GM20431 (cell line): Measurements from ENCODE around the gene QKI.

ENCODE experiments used
- in situ Hi-C: fragments of 300-500 bp; cut with MseI, MboI; formaldehyde crosslinking; loops from one replicate; pipeline ENCODE4 v1.15.0; 2020; ENCODE audit warnings: low sequenced_read_pairs; ENCODE audit not compliant: unreplicated experiment

QKI gene

DNA sequence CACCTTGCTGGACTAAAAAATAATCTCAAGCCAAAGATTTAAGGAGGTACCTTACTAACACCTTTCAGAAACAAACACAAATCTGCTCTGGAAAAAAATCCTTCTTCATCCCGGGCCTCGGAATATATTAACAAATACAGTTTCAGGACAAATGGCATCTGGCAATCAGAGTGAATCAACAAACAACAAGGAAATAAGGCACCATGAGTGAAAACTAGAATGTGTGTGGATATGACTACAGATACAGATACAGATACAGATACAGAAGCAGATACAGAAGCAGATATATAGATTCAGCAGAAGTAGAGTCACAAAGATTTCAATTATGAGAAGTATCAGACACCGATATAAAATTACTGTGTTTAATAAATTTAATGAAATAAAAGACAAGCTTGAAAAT is 178.4 kb downstream of the QKI start:
- in situ Hi-C loops, result no loop called here

DNA sequence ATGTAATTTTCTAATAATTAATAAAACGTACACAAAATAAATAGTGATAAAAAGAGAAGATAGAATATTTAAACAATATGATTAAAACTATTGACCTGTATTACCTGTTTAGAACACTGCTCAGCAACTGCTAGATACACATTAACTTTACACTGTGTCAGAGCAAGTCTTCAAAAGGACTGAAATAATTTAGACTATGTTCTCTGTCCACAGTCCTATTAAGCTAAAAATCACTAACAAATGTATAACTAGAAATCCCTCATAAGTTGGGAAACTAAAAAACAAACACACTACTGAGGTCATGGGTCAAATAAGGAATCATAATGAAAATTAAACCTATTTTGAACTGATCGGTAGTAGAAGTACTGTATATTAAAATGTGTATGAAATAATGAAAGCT is 181.7 kb downstream of the QKI start:
- in situ Hi-C loops, result no loop called here

- in situ Hi-C loops, result no loop called here
Observed at GRCh38 chr6:163599136-163599535, 184.6 kb downstream of the QKI start.

DNA sequence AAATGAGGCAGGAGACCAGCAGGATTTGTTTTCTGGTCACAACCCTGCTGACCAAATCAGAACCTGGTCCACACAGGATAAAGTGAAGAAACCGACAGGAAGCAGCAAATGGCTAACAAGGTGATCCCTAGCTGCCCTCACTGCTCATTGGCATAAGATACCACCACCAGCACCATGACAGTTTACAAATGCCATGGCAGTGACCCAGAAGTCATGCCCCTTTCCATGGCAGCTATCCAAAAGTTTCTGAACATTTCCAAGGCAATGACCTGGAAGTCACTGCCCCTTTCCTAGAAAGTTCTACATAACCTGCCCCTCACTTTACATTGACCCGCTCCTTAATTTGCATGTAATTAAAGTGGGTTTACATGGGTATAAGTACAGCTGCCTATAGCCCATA is 185.2 kb downstream of the QKI start:
- in situ Hi-C loops, result no loop called here

- in situ Hi-C loops, result no loop called here
Observed at GRCh38 chr6:163600331-163600730, 185.8 kb downstream of the QKI start.

DNA sequence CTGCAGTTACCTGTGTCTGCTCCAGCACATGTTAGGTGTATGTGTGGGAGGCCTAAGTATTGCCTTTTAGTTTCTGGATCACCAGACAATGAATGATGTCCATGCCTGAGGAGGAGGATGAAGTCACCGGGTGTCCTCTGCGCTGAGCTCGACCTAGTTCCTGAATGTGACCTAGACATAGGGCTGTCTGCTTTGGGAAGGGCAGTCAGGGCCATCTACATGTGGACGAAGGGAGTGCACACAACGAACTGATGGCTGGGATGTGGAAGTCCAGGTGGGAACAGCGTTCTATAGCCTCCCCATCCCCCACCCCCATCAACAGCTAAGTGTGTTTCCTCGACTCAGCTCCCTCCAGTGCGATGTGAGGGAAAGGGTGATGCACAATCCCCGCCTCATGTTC is 186.3 kb downstream of the QKI start:
- in situ Hi-C loops, result no loop called here

GRCh38 chr6:163602851-163603250 is 188.3 kb downstream of the QKI start:
- in situ Hi-C loops, result no loop called here

GRCh38 chr6:163603395-163603794 is 188.9 kb downstream of the QKI start:
- in situ Hi-C loops, result no loop called here

DNA sequence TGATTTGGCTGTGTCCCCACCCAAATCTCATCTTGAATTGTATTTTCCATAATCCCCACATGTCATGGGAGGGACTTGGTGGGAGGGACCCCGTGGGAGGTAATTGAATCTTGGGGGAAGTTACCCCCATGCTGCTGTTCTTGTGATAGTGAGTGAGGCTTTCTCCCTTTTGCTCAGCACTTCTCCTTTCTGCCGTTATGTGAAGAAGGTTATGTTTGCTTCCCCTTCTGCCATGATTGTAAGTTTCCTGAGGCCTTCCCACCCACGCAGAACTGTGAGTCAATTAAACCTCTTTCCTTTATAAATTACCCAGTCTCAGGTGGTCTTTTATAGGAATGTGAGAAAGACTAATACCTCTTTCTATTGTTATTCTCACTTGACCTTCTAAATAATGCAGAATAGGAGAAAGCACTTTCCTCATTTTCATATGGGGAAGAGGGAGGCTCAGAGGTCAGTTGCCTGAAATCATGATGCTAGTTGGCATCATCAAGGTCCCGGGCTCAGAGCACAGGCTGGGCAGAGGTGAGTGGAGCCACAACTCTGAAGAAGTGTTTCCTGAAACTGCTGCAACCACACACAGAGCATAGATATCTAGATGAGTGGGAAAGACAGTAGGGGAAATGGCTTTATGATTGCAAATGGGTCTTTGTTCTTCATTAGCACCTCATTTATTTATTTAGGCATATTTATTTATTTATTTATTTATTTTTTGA is 191.0 kb downstream of the QKI start:
- in situ Hi-C loops, result no loop called here

DNA sequence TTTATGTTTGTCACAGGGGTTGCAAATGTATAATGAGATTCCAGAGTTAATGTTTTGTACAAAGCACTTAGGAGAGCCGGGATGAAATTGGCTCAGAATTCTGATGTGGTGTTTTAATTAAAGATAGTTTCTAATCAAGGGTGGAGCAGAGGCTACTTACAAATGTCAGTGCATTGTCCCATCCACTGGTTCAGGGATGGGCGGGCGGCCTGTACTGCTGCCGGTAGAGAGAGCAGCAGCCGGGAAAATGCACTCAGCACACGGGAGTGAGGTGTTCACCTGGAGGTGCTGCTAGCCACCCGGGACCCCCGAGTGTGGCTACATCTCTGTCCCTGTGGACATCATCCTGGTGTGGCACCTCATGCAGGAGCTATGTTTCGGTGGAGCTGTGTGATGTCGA is 193.3 kb downstream of the QKI start:
- in situ Hi-C loops, result no loop called here

- in situ Hi-C loops, result no loop called here
Observed at GRCh38 chr6:163608204-163608644, 193.7 kb downstream of the QKI start.

DNA sequence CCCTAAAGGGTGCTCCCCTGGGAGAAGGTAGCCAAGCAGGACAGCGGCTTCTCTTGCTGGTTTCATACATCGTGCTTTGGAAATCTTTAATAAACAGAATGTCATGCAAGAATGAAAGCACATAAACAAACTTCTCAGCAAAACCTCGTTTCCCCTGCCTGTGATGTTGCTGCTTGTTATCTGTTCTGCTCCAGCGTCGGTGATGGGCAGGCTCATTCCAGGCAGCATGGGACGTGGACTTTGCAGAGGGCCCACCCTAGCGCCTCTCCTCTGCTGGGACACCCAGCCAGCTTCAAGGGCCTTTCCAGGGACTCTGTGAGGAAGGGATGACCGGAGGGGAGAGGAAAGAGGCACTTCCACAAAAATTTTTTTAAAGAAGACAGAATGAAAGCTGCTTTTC is 197.7 kb downstream of the QKI start:
- in situ Hi-C loops, result no loop called here

GRCh38 chr6:163613025-163613424 is 198.5 kb downstream of the QKI start:
- in situ Hi-C loops, result no loop called here

DNA sequence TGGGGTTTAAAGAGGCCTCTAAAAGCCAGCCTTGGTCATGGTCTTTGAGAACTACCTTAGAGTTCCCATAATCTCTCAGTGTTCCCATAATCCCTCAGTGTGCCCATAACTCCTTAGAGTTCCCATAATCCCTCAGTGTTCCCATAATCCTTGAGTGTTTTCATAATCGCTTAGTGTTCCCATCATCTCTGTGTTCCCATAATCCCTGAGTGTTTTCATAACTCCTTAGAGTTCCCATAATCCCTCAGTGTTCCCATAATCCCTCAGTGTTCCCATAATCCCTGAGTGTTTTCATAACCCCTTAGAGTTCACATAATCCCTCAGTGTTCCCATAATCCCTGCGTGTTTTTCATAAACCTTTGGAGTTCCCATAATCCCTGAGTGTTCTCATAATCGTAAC is 199.2 kb downstream of the QKI start:
- in situ Hi-C loops, result no loop called here

GRCh38 chr6:163616452-163616851 is 201.9 kb downstream of the QKI start:
- in situ Hi-C loops, result no loop called here

- in situ Hi-C loops, result no loop called here
Observed at GRCh38 chr6:163617549-163617948, 203.0 kb downstream of the QKI start.

GRCh38 chr6:163620101-163620500 is 205.6 kb downstream of the QKI start:
- in situ Hi-C loops, result no loop called here

- in situ Hi-C loops, result no loop called here
Observed at GRCh38 chr6:163620670-163621330, 206.3 kb downstream of the QKI start.

DNA sequence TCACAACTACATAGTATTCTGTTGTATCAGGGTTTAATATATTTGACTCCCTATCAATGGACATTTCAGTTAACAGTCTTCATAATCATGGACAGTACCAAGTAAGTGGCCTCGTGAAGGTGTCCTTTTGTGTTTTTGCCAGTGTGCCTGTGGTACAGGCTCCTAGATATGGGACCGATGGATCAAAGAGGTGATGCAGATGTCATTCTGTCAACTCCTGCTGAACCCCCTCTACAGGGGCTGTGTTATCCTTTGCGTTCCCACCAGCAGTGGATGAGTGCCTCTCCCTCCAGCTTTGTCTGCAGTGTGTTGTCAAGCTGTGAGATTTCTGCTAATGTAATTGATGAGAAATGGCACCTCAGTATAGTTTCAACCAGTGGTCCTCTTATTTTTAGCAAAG is 210.7 kb downstream of the QKI start:
- in situ Hi-C loops, result no loop called here

GRCh38 chr6:163626073-163626867 is 211.8 kb downstream of the QKI start:
- in situ Hi-C loops, result no loop called here
